Uterus (tissue), 4 donors: ENCODE measurements around the gene MAP3K12. TPM values are rescaled to one million over a fixed set of nuclear protein-coding genes. Genes with fewer than 3 reads are reported as not detected.

Experiments used
- DNase-seq, 2 donors: peaks; one replicate each; pipeline ENCODE4 v3.0.0-alpha.2; 2019 to 2020
- H3K27ac ChIP-seq, 2 donors: fragments of 200-600 bp; sonication (generic); 1 replicate in 1 of 2; 2 replicates in 1 of 2; pipeline ENCODE4 v1.5.1; 2016 to 2018
- H3K27me3 ChIP-seq, 2 donors: fragments of 200-600 bp; sonication (generic); one replicate each; pipeline ENCODE4 v1.5.1; 2018 to 2019; ENCODE audit warnings: control low read depth in 1 of 2
- H3K36me3 ChIP-seq, 2 donors: fragments of 200-600 bp; sonication (generic); one replicate each; pipeline ENCODE4 v1.5.1; 2019; ENCODE audit warnings: control low read depth in 1 of 2
- H3K4me1 ChIP-seq, 2 donors: fragments of 200-600 bp; sonication (generic); one replicate each; pipeline ENCODE4 v1.5.1; 2018 to 2019; ENCODE audit warnings: control low read depth in 1 of 2
- H3K4me3 ChIP-seq, 2 donors: fragments of 200-600 bp; sonication (generic); 1 replicate in 1 of 2; 2 replicates in 1 of 2; pipeline ENCODE4 v1.5.1; 2018 to 2019; ENCODE audit warnings: mild to moderate bottlenecking in 1 of 2
- H3K9me3 ChIP-seq, 2 donors: fragments of 200-600 bp; sonication (generic); one replicate each; pipeline ENCODE4 v1.5.1; 2019; ENCODE audit warnings: control low read depth in 1 of 2
- CTCF ChIP-seq, 4 experiments: fragments of 200-600 bp in 2 of 4; fragments of 450-650 bp in 2 of 4; sonication (generic) in 2 of 4; IDR thresholded peaks; one replicate each; pipeline ENCODE4 v1.5.1; 2016 to 2019; ENCODE audit warnings: antibody characterized with exemption in 4 of 4, mild to moderate bottlenecking in 2 of 4, moderate library complexity in 1 of 4
- POLR2A ChIP-seq, 2 donors: fragments of 450-650 bp; IDR thresholded peaks; one replicate each; pipeline ENCODE4 v1.6.1; 2016; ENCODE audit warnings: antibody characterized with exemption in 2 of 2, mild to moderate bottlenecking in 1 of 2, moderate library complexity in 1 of 2
- intact Hi-C: fragments of 100-400 bp; cut with DNase I; formaldehyde crosslinking; loops from one replicate; pipeline ENCODE4 v1.15.1; 2023; ENCODE audit warnings: low total_unique reads
- total RNA-seq, 4 donors: library from RNA; depleted of rRNA in 3 of 4; stranded (reverse); fragments of >200 nt in 3 of 4; gene quantifications; one replicate each; pipeline versions ENCODE4 v1.1.0 to v1.2.4, GENCODE V29; 2014 to 2023
- donor health status: DM: yes; HTN: yes; CAD: no.

MAP3K12 gene
- total RNA-seq, 4 donors from 2014 or later, result 13.8 to 65.8 (median 34.7) TPM

DNA sequence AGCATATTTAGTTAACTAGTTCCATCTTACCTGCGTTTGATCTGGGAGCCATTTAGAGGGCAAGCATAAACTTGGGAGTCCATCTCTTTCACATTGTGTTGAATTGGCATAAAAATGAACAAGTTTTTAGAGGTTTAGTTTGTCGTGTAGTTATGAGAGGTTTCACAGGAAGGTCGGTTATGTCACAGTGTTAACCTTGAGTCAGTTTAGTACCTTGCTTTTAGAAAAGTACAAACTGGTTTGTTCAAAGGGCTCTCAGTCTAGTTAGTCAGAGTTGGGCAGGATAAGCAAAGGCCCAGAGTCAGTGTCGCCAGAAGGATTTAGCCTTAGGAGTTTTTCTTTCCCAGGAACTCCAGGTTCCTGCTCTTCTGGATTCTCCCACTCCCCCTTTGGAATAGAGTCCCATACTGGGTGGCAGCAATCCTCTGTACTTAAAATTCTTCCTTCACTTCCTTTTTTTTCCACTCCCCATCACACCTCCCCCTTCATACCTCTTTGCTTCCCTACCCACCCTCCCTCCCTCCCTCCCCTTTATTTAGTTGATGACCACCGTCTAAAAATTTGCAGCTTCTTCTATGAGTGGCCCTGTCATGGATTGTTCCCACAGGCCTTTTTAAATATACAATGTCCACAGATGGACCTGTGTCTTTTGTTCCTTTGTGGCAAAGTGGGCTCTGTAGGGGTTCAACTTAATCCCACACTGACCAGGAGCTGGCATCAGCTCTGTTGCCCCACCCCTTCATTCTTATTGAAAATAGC, 35.3 kb downstream of the MAP3K12 start:
- Histone ChIP-seq H3K4me1 (no peaks in the 10 kb centered on the region), H3K4me3 (no peak overlapping the region), H3K36me3 (no peaks in the 10 kb centered on the region), H3K27me3 (no peaks in the 10 kb centered on the region), H3K27ac (no peak overlapping the region), H3K9me3 (no peaks in the 10 kb centered on the region)
- no peak for TF ChIP-seq CTCF (IDR thresholded peaks at IDR 0.05)
- no peak for TF ChIP-seq POLR2A (IDR thresholded peaks at IDR 0.05)
- DNase-seq, result no peak
- intact Hi-C loops, result no loop called here

DNA sequence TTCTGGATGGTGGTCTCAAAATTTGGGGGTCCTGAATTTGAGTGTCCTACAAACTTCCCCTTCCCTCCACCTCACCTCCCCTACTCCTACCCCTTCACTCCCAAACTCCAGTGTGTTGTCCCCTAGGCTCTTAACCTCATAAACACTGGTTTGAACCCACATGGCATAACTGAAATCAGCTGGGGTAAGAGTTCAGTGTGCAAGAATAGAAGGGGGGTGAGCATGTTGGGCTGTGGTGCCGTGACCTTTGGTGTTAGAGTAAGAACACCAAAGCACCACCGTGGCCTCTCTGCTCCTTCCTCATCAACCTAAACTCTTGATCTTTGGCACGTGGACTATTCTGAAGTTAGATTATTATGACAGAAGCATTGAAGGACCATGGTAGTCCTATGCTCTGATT, 36.3 kb downstream of the MAP3K12 start:
- intact Hi-C loops, result no loop called here
- TF ChIP-seq POLR2A (IDR thresholded peaks at IDR 0.05) (no peak), CTCF (IDR thresholded peaks at IDR 0.05) (no peak)
- Histone ChIP-seq H3K36me3 (no peaks in the 10 kb centered on the region), H3K27ac (no peak overlapping the region), H3K4me1 (no peaks in the 10 kb centered on the region), H3K27me3 (no peaks in the 10 kb centered on the region), H3K9me3 (no peaks in the 10 kb centered on the region), H3K4me3 (no peak overlapping the region)
- DNase-seq, result no peak

DNA sequence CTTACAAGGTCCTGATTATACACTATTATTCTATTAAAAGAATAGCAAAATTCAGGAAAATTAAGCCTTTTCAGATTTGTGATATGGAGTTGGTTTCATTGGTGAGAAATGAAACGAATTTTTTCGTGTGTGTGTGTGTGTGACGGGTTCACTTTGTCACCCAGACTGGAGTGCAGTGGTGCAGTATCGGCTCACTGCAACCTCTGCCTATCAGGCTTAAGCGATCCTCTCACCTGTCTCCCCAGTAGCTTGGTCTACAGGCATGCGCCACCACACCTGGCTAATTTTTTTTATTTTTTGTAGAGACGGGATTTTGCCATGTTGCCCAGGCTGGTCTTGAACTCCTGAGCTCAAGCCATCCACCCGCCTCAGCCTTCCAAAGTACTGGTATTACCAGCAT, 37.7 kb downstream of the MAP3K12 start:
- Histone ChIP-seq H3K27me3 (no peaks in the 10 kb centered on the region), H3K36me3 (no peaks in the 10 kb centered on the region), H3K27ac (no peak overlapping the region), H3K4me1 (no peaks in the 10 kb centered on the region), H3K4me3 (no peak overlapping the region), H3K9me3 (no peaks in the 10 kb centered on the region)
- intact Hi-C loops, result no loop called here
- TF ChIP-seq POLR2A (IDR thresholded peaks at IDR 0.05), result no peak
- no peak for DNase-seq

DNA sequence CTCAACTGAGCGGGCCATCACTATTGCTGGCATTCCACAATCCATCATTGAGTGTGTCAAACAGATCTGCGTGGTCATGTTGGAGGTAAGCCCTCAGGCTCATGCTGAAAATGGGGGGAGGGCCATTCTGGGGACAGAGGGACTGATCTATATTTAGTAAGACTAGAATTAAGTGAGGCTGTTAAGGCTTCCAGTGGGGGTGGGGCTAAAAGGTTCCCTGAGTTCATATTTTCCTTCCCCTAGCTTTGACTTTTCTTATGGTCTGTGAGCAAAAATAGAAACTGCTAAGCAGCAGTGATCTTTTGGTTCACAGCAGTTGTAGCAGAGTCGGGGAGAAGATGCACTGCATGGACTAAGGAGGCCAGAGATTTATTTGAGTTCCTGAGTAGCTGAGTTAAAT, 38.2 kb downstream of the MAP3K12 start:
- H3K4me3 ChIP-seq, result no peak overlapping the region
- H3K27me3 ChIP-seq, result no peaks in the 10 kb centered on the region
- H3K4me1 ChIP-seq, result no peaks in the 10 kb centered on the region
- intact Hi-C loops, result no loop called here
- H3K27ac ChIP-seq, result no peak overlapping the region
- TF ChIP-seq POLR2A (IDR thresholded peaks at IDR 0.05) (no peak), CTCF (IDR thresholded peaks at IDR 0.05) (no peak)
- DNase-seq, result no peak
- H3K36me3 ChIP-seq, result no peaks in the 10 kb centered on the region
- H3K9me3 ChIP-seq, result no peaks in the 10 kb centered on the region

DNA sequence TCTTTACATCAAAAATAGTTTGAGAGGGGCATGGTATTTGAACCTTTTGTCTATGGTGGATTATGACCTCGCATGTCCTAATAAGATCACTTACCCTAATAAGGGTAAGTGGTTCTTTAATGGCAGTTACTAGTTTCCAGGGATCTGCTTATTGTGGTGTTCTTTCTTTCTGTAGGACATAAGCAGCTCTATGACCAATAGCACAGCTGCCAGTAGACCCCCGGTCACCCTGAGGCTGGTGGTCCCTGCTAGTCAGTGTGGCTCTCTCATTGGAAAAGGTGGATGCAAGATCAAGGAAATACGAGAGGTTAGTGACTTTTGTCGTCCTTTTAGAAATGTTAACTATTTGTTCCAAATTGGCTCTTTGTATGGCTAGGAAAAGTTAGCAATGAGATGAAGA, 40.2 kb downstream of the MAP3K12 start:
- intact Hi-C loops, result loop anchor here (10.0 kb wide), 1 partner anchor 46 kb away; the partner anchor contains the start of genes NPFF and TARBP2
- Histone ChIP-seq H3K4me1 (peaks cover 0 to 2% of the 10 kb centered on the region in 2 donors), H3K27me3 (no peaks in the 10 kb centered on the region), H3K36me3 (no peaks in the 10 kb centered on the region), H3K27ac (no peak overlapping the region), H3K9me3 (no peaks in the 10 kb centered on the region), H3K4me3 (no peak overlapping the region)
- TF ChIP-seq CTCF (IDR thresholded peaks at IDR 0.05) (no peak), POLR2A (IDR thresholded peaks at IDR 0.05) (no peak)
- DNase-seq, result no peak
